Measurements from ENCODE around the gene SMC6. TPM values are rescaled to one million over a fixed set of nuclear protein-coding genes. Genes with fewer than 3 reads are reported as not detected.

SMC6 gene
- total RNA-seq, 2 donors from 2014 or later, result 19.9 to 30.4 TPM

DNA sequence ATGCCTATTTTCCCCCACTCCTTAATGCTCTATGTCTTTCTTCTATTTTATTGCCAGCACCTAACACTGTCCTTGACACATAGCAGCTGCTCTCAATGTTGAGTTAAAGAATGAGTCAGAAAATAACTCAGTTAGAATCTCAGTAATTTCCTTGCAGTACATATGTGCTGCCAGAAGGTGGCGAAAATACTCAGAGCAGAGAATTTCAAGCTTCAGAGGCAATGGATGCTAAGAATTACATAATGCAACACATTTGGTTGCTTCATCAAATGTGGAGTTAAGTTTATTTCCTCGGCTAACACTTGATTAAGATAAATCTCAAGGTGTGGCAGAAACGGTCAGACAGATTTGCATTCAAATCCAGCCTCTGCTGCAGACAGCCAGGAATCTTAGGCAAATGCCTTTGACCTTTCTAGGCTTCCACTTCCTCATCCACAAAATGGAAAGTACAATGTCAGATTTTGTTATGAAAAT, 107.5 kb downstream of the SMC6 start:
- H3K4me3 Mint-ChIP-seq, result no peak overlapping the region
- H3K27me3 Mint-ChIP-seq, result no peaks in the 10 kb centered on the region
- ATAC-seq (peak; percentile 53 to 63), DNase-seq (ENCODE audit: low spot score) (no peak)
- peaks cover 3 to 6% of the 10 kb centered on the region in 2 donors for H3K4me1 Mint-ChIP-seq (ENCODE audit: low read depth in 2 of 2)
- no peak overlapping the region for H3K27ac Mint-ChIP-seq
- no peaks in the 10 kb centered on the region for H3K36me3 Mint-ChIP-seq
- no peaks in the 10 kb centered on the region for H3K9me3 Mint-ChIP-seq

GRCh38 chr2:17644997-17645720, 108.5 kb downstream of the SMC6 start:
- peaks cover 0 to 3% of the 10 kb centered on the region in 2 donors for H3K27me3 Mint-ChIP-seq
- peaks cover 3 to 6% of the 10 kb centered on the region in 2 donors for H3K4me1 Mint-ChIP-seq (ENCODE audit: low read depth in 2 of 2)

GRCh38 chr2:17643031-17643615, 110.5 kb downstream of the SMC6 start:
- Mint-ChIP-seq H3K4me3 (no peak overlapping the region), H3K36me3 (no peaks in the 10 kb centered on the region), H3K4me1 (ENCODE audit: low read depth in 2 of 2) (peaks cover 3 to 6% of the 10 kb centered on the region in 2 donors), H3K27me3 (peaks cover 0 to 3% of the 10 kb centered on the region in 2 donors), H3K27ac (no peak overlapping the region), H3K9me3 (no peaks in the 10 kb centered on the region)
- DNase-seq (ENCODE audit: low spot score), result no peak
- peak in 1 of 2 donors; percentile 42 for ATAC-seq

More at GRCh38 chr2:17644997-17645720, 108.5 kb downstream of the SMC6 start:
- ATAC-seq (no peak), DNase-seq (ENCODE audit: low spot score) (no peak)
- H3K36me3 Mint-ChIP-seq, result no peaks in the 10 kb centered on the region
- no peak overlapping the region for H3K27ac Mint-ChIP-seq
- no peaks in the 10 kb centered on the region for H3K9me3 Mint-ChIP-seq
- H3K4me3 Mint-ChIP-seq, result no peak overlapping the region

DNA sequence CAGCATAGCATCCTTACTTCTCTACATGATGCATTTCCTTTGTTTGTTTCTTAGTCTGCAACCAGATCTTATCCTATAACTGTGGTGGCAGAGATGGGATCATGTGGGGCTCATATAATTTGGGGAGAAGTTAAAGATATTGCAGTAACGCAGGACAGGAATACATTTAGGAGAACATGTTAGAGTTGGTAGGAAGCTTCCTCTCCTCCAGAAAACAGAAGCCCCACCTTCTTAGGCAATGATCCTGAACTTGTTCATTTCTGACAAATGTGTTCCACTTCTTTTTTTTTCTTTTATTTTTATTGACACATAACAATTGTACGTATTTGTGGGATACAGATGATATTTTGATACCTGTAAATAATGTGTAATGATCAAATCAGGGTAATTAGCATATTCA, 113.2 kb downstream of the SMC6 start:
- DNase-seq (ENCODE audit: low spot score) (no peak), ATAC-seq (no peak)
- Mint-ChIP-seq H3K27me3 (peaks cover 0 to 3% of the 10 kb centered on the region in 2 donors), H3K36me3 (no peaks in the 10 kb centered on the region), H3K9me3 (no peaks in the 10 kb centered on the region), H3K4me3 (no peak overlapping the region), H3K4me1 (ENCODE audit: low read depth in 2 of 2) (no peaks in the 10 kb centered on the region), H3K27ac (no peak overlapping the region)

DNA sequence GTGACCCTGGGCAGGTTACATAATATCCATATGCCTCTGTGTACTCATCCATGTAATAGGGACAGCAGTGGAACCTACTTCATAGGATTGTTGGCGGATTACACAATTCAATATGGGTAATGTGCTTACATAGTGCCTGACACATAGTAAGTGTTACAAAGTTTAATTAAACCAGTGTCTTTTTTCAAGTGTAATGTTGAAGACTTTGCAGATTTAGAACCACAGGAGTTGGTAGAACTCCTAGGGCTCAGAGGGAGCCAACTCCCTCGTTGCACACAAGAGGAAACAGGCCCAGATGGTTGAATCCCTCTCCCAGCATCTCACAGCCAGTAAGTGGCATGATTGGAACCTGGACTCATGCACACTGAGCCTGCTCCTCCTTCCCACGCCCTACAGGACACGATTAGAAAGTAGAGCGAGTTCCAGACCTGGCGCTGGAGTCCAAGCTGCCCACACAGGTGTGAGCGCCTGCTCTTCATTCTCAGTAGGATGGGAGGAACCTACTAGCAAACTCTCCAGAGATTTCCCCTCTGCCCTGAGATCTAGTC, 115.3 kb downstream of the SMC6 start:
- ATAC-seq (no peak), DNase-seq (ENCODE audit: low spot score) (no peak)
- no peaks in the 10 kb centered on the region for H3K36me3 Mint-ChIP-seq
- H3K9me3 Mint-ChIP-seq, result no peaks in the 10 kb centered on the region
- H3K27ac Mint-ChIP-seq, result no peak overlapping the region
- H3K4me3 Mint-ChIP-seq, result no peak overlapping the region
- H3K4me1 Mint-ChIP-seq (ENCODE audit: low read depth in 2 of 2), result no peaks in the 10 kb centered on the region
- H3K27me3 Mint-ChIP-seq, result peaks cover 0 to 3% of the 10 kb centered on the region in 2 donors

DNA sequence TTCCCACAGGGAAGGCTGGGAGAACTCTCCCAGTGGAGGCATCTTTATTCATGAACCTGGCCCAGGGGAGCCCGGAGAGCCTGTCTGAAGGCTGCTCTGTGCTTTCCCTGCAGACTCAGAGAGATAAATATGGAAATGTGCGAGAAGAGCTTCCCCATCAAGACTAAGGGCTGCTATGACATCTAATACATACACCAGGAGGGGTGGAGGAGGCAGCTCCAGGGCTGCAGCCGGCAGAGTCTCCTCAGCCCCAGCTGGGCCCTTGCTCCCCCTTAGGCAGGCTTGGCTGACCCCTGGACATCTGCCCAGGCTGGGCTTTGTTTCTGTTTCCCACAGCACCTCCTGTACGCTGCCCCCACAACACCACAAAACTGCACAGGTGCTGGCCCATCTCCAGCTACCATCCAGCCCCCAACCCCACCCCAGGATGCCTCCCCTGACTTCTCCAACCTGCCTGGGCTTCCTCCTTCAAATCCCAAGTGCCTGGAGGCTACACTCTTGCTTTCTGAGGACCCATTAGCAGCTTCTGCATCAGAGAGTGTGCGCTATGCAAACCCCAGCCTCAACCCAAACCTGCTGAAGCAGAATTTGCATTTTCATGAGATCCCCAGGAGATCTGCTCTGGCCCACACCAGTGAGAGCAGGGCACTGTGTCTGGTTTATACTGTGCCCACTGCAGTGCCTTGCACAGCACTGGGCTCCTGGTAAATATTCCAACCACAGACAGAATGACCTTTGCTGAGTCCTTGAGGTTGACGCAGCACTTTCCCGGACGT, 116.3 kb downstream of the SMC6 start:
- no peaks in the 10 kb centered on the region for H3K9me3 Mint-ChIP-seq
- no peak overlapping the region for H3K4me3 Mint-ChIP-seq
- H3K36me3 Mint-ChIP-seq, result no peaks in the 10 kb centered on the region
- DNase-seq (ENCODE audit: low spot score) (no peak), ATAC-seq (peak in 1 of 2 donors; percentile 40)
- no peaks in the 10 kb centered on the region for H3K4me1 Mint-ChIP-seq (ENCODE audit: low read depth in 2 of 2)
- peaks cover 0 to 3% of the 10 kb centered on the region in 2 donors for H3K27me3 Mint-ChIP-seq
- H3K27ac Mint-ChIP-seq, result no peak overlapping the region

- H3K4me1 Mint-ChIP-seq (ENCODE audit: low read depth in 2 of 2), result no peaks in the 10 kb centered on the region
These were observed 117.4 kb downstream of the SMC6 start for GRCh38 chr2:17636257-17636656.

GRCh38 chr2:17634997-17635396, 118.6 kb downstream of the SMC6 start:
- no peaks in the 10 kb centered on the region for H3K36me3 Mint-ChIP-seq
- no peak for DNase-seq (ENCODE audit: low spot score)

More at GRCh38 chr2:17636257-17636656, 117.4 kb downstream of the SMC6 start:
- peaks cover 0 to 3% of the 10 kb centered on the region in 2 donors for H3K27me3 Mint-ChIP-seq
- no peak overlapping the region for H3K27ac Mint-ChIP-seq
- no peaks in the 10 kb centered on the region for H3K36me3 Mint-ChIP-seq
- no peak overlapping the region for H3K4me3 Mint-ChIP-seq
- no peaks in the 10 kb centered on the region for H3K9me3 Mint-ChIP-seq
- DNase-seq (ENCODE audit: low spot score), result no peak
- no peak for ATAC-seq

DNA sequence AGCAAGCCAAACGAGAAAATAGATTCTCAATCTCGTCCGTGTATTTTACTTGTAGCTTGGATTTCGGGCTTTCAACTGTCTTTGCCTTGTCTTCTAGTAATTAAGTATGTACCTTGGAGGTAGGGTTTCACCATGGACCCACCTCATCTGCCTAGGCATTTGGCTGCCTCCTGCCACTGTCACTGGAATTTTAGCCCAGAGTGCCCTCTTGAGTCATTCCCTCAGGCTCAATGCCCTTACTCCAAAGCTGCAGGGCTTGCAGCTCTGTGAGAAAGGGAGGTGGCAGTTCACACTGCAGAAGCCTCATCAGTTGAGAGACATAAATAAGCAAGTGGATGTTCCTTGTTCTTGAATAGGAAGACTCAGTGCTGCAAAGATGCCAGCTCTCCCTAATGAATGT, 123.5 kb downstream of the SMC6 start:
- Mint-ChIP-seq H3K27me3 (peaks cover 3 to 6% of the 10 kb centered on the region in 2 donors), H3K9me3 (no peaks in the 10 kb centered on the region), H3K4me3 (no peak overlapping the region), H3K27ac (no peak overlapping the region), H3K4me1 (ENCODE audit: low read depth in 2 of 2) (peaks cover 0 to 6% of the 10 kb centered on the region in 2 donors), H3K36me3 (no peaks in the 10 kb centered on the region)
- ATAC-seq (no peak), DNase-seq (ENCODE audit: low spot score) (no peak)

More at GRCh38 chr2:17634997-17635396, 118.6 kb downstream of the SMC6 start:
- H3K9me3 Mint-ChIP-seq, result no peaks in the 10 kb centered on the region
- no peaks in the 10 kb centered on the region for H3K4me1 Mint-ChIP-seq (ENCODE audit: low read depth in 2 of 2)
- no peaks in the 10 kb centered on the region for H3K27me3 Mint-ChIP-seq
- H3K4me3 Mint-ChIP-seq, result no peak overlapping the region
- no peak for ATAC-seq
- no peak overlapping the region for H3K27ac Mint-ChIP-seq

DNA sequence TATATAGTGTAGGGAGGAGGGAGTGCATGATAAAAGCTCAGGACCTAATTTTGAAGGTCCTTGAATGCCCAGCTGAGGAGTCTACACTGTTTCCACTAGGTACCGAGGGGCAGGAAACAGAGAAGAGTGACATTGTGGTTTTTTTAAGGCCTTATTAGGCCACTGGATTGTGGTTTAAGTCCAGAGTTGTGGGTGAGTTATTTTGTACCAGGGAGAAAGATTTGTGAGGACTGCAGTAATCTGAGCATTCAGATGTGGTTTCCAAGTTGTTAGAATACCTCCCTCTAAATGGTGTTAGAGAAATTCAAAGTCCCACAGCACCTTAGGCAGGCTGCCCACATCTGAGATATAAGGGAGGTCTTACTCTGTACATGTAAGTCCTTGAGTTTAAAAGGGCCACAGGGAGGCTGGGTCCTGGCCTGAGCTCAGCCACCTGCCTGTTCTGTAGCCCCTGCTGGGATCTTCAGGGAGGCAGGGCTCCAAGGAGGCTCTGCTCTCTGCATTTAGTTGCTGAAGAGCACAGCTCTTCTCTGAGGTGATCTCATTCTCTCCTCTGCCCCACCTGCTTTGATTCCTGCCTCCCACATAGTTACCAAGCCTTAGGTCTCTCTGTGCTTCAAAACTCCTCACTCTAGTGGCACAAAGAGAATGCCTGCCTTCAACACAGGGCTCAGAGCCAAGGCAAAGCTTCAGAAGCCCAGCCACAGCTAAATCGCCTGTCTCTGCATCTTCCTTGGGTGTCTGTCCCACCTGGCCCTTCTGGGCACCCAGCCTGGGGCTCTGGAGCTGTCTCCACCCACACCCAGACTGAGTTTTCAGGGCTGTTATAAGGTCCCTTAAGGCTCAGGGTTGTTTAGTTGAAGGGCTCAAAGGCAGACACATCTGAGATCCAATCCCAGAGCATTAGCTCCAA, 125.0 kb downstream of the SMC6 start:
- Mint-ChIP-seq H3K9me3 (no peaks in the 10 kb centered on the region), H3K4me1 (ENCODE audit: low read depth in 2 of 2) (peaks cover 0 to 6% of the 10 kb centered on the region in 2 donors), H3K27ac (no peak overlapping the region), H3K36me3 (no peaks in the 10 kb centered on the region), H3K27me3 (peaks cover 6 to 16% of the 10 kb centered on the region in 2 donors), H3K4me3 (no peak overlapping the region)
- peak in 1 of 2 donors; percentile 46 for ATAC-seq
- no peak for DNase-seq (ENCODE audit: low spot score)

DNA sequence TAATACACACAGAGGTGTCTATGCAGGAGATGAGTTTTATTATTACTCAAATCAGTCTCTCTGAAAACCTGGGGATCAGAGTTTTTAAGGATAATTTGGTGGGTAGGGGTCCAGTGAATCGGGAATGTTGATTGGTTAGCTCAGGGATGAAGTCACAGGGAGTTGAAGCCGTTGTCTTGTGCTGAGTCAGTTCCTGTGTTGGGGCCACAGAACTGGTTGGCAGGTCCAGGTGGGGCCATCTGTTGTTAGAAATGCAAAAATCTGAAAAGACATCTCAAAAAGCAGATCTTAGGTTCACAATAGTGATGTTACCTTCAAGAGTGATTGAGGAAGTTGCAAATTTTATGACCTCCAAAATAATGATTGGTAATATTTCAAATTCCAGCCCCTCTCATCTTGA, 126.2 kb downstream of the SMC6 start:
- Mint-ChIP-seq H3K27me3 (peaks cover 6 to 16% of the 10 kb centered on the region in 2 donors), H3K4me1 (ENCODE audit: low read depth in 2 of 2) (peaks cover 0 to 6% of the 10 kb centered on the region in 2 donors), H3K4me3 (no peak overlapping the region), H3K36me3 (no peaks in the 10 kb centered on the region), H3K9me3 (no peaks in the 10 kb centered on the region), H3K27ac (no peak overlapping the region)
- ATAC-seq (no peak), DNase-seq (ENCODE audit: low spot score) (no peak)

DNA sequence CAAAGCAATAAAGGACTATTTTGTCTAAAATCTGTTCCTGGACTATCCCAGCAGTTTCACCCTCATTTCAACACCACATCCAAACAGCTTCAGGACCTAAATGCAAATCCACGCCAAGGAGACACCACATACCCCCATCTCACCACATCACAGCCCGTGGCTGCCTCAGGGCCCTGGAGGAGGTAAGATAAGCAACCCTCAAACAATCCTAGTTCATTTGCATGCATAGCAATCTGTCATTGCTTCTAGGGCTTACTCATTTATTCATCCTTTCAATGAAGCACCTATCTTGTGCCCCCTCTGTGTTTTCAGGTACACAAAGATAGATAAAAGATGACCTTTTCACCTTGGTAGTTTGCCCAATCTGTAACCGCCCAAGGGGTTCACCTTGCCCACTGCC, 126.6 kb downstream of the SMC6 start:
- Mint-ChIP-seq H3K4me1 (ENCODE audit: low read depth in 2 of 2) (peaks cover 0 to 6% of the 10 kb centered on the region in 2 donors), H3K4me3 (no peak overlapping the region), H3K9me3 (no peaks in the 10 kb centered on the region), H3K27ac (no peak overlapping the region), H3K36me3 (no peaks in the 10 kb centered on the region), H3K27me3 (peaks cover 6 to 16% of the 10 kb centered on the region in 2 donors)
- no peak for DNase-seq (ENCODE audit: low spot score)
- ATAC-seq, result no peak

GRCh38 chr2:17625446-17625845, 128.2 kb downstream of the SMC6 start:
- Mint-ChIP-seq H3K9me3 (no peaks in the 10 kb centered on the region), H3K4me1 (ENCODE audit: low read depth in 2 of 2) (peaks cover 0 to 6% of the 10 kb centered on the region in 2 donors), H3K4me3 (no peak overlapping the region), H3K27ac (no peak overlapping the region), H3K36me3 (no peaks in the 10 kb centered on the region), H3K27me3 (peaks cover 6 to 20% of the 10 kb centered on the region in 2 donors)
- ATAC-seq (no peak), DNase-seq (ENCODE audit: low spot score) (no peak)
